Uterus (tissue), 2 donors: ENCODE measurements around the gene SPATA31C2.

Experiments used
- CTCF ChIP-seq, 4 experiments: fragments of 200-600 bp in 2 of 4; fragments of 450-650 bp in 2 of 4; sonication (generic) in 2 of 4; IDR thresholded peaks; one replicate each; pipeline ENCODE4 v1.5.1; 2016 to 2019; ENCODE audit warnings: antibody characterized with exemption in 4 of 4, mild to moderate bottlenecking in 2 of 4, moderate library complexity in 1 of 4
- POLR2A ChIP-seq, 2 donors: fragments of 450-650 bp; IDR thresholded peaks; one replicate each; pipeline ENCODE4 v1.6.1; 2016; ENCODE audit warnings: antibody characterized with exemption in 2 of 2, mild to moderate bottlenecking in 1 of 2, moderate library complexity in 1 of 2

- TF ChIP-seq CTCF (IDR thresholded peaks at IDR 0.05) = peak in 2 of 4 experiments; percentile 10 to 20
- no peak for TF ChIP-seq POLR2A (IDR thresholded peaks at IDR 0.05)
Observed at GRCh38 chr9:88173378-88173999, 35.2 kb upstream of the SPATA31C2 start.
